HG02852 (cell line): ENCODE measurements around the gene FAM47C.
"Not testable (repeated sequence)": the region's sequence is repeated elsewhere in the genome, so short reads cannot be mapped to it uniquely, and the experiment has no call there.

ENCODE experiments used
- ATAC-seq: cut with Tn5 transposase; IDR thresholded peaks from one replicate; pipeline ENCODE4 v1.9.1; 2021; ENCODE audit warnings: mild to moderate bottlenecking, moderate library complexity; ENCODE audit not compliant: unreplicated experiment

The FAM47C gene

DNA sequence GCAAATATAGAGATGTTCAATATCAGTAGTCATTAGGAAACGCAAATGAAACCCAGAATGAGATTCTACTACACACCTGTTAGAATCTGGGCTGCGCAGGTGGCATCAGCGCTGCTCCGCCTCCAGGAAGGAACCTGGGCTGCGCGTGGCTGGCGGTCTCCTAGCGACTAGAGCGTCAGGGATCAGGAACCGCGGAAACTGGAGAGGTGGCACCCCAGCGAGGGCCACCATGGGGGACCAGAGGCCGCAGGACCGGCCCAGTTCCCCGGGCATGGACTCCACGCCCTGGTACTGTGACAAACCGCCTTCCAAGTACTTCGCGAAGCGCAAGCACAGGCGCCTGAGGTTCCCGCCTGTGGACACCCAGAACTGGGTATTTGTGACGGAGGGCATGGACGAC, at the start of gene FAM47C:
Gene FAM47C (plus strand): TSS at position 185 of the 400 bp plus-strand sequence. CDS start 45 bp downstream, at position 230.
- ATAC-seq: not testable (repeated sequence)

DNA sequence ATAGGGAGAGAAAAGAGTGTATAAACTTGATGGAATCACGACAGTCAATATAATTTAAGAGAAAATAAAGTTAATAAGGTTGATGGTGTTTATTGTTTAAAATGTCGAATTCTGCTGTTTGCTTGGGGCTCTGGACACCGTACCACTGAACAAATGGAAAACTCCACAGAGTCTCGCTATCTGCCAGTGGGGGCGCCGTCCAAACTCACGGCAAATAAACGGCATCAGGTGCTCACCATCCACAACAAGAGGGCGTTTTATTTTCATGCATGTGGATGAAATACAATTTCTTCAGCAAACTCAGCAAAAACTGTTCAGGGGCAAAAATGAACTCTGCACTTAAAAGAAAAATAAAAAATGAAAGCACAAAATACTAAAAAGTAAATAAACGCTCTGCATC, 46.6 kb upstream of the FAM47C start:
- no peak for ATAC-seq

DNA sequence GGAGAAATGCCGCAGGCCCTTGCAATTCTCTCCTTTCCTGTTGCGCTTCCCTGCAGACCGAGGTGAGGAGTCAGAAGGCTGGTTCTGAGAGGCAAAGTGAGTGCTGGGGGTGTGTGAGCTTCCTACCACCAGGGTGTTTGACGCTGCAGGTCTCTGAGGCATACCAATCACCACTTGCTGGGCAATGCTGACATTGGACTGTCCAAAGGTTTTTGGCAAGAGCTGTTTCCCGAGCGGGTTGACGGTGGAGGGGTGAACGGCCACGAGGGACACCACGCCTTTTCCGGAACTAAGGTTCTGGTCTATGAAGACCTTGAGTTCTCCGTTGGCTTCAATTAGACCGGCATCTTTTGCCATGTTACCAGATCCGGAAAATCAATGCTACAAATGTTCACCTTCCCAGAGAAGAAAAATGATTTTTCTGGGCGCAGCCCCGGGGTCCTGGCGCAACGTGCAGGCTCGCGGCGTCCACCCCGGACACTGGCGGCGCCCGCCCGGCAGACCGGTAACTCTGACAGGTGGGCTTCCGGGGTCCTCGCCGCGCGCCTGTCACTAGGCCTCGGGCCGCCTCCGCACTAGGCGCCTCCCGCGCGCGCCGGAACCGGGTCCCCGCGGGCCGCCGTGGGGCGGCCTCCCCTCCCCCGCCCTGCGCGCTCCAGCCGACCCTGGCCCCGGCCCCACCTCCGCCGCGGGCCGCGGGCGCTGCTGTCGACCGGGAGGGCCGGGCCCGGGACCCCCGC, 44.9 kb upstream of the FAM47C start:
- no peak for ATAC-seq

GRCh38 chrX:36963852-36964251, 44.3 kb upstream of the FAM47C start:
- no peak for ATAC-seq

DNA sequence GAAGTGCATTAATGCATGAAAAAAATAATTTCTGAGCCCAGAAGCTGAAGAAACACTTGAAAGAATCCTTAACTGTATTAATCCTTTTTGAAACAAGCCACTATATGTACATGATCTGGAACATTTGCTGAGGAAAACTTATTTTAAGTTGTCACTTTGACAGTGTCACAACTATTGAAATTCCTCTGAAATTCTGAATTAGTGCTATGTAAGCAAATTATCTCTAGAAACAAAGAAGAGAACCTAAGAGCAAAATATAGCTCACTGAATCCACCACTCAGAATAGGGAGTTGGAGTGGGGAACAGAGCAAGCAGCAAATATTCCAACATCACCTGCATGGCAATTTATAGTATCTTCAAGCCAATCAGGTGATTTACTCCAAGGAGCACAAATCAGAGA, 34.6 kb upstream of the FAM47C start:
- no peak for ATAC-seq

- no peak for ATAC-seq
Measured at GRCh38 chrX:36974911-36975310, 33.3 kb upstream of the FAM47C start.

DNA sequence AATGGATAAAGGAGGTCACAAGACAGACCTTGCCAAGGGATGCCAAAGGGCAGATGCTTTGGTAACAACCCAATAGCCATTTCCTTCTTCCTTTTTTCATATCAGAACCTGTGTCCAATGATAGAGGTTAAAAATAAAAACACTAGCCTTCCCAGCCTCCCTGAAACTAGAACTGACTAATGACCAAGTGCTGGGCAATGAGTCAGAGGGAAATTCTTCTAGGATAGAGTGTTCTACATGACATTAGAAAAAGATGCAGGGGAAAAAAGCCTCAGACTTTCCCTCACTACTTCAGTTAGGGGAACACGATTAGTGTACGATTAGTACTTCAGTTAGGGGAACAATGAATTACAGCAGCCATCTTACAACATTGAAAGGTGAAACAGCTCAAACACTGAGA, 29.3 kb upstream of the FAM47C start:
- no peak for ATAC-seq

GRCh38 chrX:36983831-36984230, 24.3 kb upstream of the FAM47C start:
- no peak for ATAC-seq

- ATAC-seq: not testable (repeated sequence)
Measured at GRCh38 chrX:36985416-36986209, 22.6 kb upstream of the FAM47C start.

DNA sequence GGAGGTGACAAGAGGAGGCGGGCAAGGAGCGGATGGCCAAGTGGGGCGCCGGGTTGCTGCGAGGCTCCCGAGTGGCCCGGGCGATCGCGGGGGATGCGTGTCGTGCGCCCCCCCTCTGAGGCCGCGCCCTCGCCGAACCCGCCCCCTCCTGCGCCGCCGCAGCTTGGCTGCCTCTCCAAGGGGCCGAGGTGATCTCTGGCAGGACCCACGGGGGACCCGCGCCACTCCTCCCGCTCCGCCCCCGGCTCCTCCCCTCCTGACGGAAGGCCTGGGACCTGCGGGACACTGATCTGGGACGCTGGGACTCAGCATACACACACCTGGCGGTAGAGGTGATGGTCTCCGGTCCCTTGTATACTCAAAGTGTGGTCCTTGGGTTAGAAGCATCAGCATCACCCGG, 21.9 kb upstream of the FAM47C start:
- ATAC-seq: no peak

DNA sequence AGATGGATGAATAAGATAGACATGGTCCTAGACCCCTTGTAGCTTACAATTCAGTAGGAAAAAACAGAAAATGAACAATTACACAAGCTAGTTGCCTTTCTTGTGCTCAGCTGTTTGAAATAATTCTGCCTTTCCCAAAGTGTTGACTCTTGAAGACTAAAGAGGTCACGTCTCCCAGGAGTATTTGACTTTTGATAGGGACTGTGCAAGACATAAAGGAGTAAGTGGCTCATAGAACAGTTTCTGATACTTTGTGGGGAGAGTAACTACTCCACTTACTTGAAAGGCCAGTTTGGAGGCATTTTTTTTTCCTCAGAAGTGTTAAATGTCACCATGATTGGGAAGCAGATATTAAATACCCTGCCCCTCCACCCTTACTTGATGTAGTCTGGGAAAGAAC, 21.0 kb upstream of the FAM47C start:
- not testable (repeated sequence) for ATAC-seq

- no peak for ATAC-seq
Measured at GRCh38 chrX:37000140-37000539, 8.0 kb upstream of the FAM47C start.

DNA sequence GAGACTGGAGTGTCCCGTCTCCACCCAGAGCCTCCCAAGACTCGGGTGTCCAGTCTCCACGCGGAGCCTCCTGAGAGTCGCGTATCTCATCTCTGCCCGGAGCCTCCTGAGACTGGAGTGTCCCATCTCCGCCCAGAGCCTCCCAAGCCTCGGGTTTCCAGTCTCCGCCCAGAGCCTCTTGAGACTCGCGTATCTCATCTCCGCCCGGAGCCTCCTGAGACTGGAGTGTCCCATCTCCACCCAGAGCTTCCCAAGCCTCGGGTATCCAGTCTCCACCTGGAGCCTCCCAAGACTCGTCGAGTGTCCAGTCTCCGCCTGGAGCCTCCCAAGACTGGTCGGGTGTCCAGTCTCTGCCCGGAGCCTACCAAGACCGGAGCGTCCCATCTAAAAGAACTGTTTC, 2.3 kb downstream of the FAM47C start:
- no peak for ATAC-seq

DNA sequence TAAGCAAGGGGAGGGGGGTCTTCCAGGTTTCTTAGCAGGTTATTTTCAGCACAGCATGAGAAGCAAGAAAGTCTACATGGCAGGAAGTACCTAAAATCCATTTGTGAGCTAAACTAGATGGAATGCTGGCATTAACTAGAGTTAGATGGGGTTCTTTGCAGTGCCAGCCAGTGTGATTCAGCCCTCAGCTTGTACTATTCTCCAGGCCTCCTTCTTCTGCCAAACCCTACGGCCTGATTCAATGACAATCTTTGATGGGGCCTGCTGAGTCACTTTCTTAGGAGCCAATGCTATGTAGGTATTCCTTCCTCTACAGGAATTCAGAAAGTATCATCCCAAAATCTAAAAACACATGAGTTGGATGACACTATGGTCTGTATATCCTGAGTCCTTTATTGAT, 26.1 kb downstream of the FAM47C start:
- ATAC-seq: not testable (repeated sequence)

GRCh38 chrX:37036674-37037220, 28.6 kb downstream of the FAM47C start:
- not testable (repeated sequence) for ATAC-seq

DNA sequence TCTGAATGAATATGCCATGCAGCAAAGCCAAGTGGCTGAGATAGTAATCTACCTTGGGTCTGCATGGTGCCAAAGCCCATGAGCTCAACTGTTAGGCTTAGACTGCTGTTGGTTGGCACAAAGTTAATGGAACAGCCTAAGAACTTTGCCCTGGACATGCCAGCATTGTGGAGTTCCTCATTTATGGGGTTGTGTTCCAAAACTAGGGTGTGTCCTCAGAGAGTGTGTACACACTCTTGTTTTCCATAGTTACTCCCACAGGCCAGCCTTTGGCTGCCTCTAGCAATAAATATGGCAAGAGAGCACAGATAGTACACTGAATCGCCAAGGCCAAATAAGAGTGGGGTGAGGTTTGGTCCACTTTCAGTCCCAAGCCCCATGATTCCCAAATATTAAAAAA, 30.6 kb downstream of the FAM47C start:
- ATAC-seq: not testable (repeated sequence)

DNA sequence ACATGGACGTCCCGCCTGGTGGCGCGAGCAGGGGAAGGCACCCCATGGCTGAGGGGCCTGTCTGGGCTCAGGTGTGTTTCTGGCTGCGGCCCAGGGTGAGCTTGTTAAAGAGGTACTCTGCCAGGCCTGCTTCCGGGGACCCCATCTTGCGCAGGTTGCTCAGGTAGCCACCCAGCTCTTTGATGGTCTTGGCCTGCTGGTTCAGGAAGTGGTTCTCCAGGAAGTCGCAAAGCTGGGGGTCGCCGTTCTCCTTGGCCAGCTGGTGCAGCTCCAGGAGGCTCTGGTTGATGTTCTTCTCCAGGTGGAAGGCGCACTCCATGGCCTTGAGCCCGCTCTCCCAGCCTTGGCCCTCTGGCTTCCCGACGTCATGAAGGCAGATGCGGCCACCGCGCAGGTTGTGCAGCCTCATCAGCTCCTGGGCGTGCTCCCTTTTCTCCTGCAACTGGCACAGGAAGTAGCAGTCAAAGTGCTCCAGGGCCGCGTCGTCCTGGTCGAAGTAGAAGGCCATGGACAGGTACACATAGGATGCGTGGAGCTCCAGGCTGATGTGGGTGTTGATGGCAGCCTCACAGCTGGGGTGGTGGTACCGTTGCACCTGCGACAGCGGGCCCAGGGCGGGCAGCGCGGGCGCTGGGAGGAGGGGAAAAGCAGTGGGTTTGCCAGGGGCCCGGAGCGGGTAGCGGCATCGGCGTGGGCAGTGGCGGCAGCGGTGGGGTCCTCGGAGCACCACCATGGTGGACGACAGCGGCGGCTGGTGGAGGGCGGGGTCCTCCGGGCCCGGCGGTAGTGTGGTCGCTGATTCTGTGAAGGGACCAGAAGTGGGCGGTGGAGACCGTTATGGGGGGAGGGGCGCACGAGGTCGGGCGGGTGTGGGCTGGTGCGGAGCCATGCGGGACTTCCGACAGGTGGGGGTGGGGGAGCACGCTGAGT, 35.1 kb downstream of the FAM47C start:
- ATAC-seq: not testable (repeated sequence)

DNA sequence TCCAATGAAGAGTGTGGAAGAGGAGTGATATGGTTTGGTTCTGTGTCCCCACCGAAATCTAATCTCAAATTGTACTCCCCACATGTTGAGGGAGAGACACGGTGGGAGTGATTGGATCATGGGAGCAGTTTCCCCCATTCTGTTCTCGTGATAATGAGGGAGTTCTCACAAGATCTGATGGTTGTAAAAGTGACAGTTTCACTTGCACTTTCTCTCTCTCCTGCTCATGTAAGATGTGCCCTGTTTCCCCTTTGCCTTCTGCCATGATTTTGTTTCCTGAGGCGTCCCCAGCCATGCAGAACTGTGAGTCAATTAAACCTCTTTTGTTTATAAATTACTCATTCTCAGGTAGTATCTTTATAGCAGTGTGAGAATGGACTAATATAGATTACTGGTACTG, 39.6 kb downstream of the FAM47C start:
- ATAC-seq: peak; percentile 54

DNA sequence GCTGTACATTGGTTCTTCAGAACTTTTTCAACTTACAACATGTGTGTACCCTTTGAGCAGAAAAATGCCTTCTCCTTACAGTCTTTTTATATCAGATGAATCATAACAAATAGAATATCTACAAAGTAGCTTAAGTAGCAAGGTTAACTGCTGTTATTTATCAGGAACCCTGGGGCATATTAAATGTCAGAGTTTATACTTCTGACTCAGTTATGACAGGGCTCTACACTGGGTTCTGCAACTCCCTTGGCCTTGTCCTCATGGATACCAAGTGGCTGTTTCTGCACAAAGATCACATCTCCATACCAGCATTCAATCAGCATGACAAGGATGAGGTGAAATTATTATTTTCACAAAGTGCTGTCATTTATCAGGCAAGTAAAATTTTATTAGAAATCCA, 49.4 kb downstream of the FAM47C start:
- ATAC-seq: not testable (repeated sequence)

GRCh38 chrX:37060999-37061398, 52.8 kb downstream of the FAM47C start:
- ATAC-seq: peak; percentile 72
